SHP77 treated with DMSO at 0.1 percent for 48 hours (cell line): Measurements from ENCODE around the gene WSCD1.

Experiments used
- DNase-seq: peaks from one replicate; lab custom pipeline; 2025; lab: John Stamatoyannopoulos, UW

WSCD1 gene

GRCh38 chr17:6061290-6061689, 8.9 kb upstream of the WSCD1 start:
- DNase-seq, result no peak

GRCh38 chr17:6064868-6065267, 5.3 kb upstream of the WSCD1 start:
- no peak for DNase-seq

- DNase-seq, result no peak
Observed at GRCh38 chr17:6065351-6065750, 4.8 kb upstream of the WSCD1 start.

- DNase-seq, result no peak
Observed at GRCh38 chr17:6066183-6066948, 3.8 kb upstream of the WSCD1 start.

- DNase-seq, result no peak
Observed at GRCh38 chr17:6067060-6067459, 3.1 kb upstream of the WSCD1 start.

GRCh38 chr17:6070430-6070912, 292 bp downstream of the WSCD1 start:
- no peak for DNase-seq

GRCh38 chr17:6070913-6071511, 833 bp downstream of the WSCD1 start:
- DNase-seq, result no peak

- DNase-seq, result no peak
Observed at GRCh38 chr17:6071528-6072065, 1.4 kb downstream of the WSCD1 start.

GRCh38 chr17:6072157-6072556, 2.0 kb downstream of the WSCD1 start:
- DNase-seq, result no peak

GRCh38 chr17:6072611-6073010, 2.4 kb downstream of the WSCD1 start:
- no peak for DNase-seq

- no peak for DNase-seq
Observed at GRCh38 chr17:6073620-6074019, 3.4 kb downstream of the WSCD1 start.

GRCh38 chr17:6075050-6075449, 4.9 kb downstream of the WSCD1 start:
- DNase-seq, result no peak

- no peak for DNase-seq
Observed at GRCh38 chr17:6075845-6076244, 5.7 kb downstream of the WSCD1 start.

GRCh38 chr17:6077752-6078151, 7.6 kb downstream of the WSCD1 start:
- DNase-seq, result no peak

GRCh38 chr17:6078458-6078871, 8.3 kb downstream of the WSCD1 start:
- no peak for DNase-seq

- DNase-seq, result no peak
Observed at GRCh38 chr17:6079155-6079888, 9.1 kb downstream of the WSCD1 start.

GRCh38 chr17:6079960-6080359, 9.8 kb downstream of the WSCD1 start:
- DNase-seq, result no peak

- DNase-seq, result no peak
Observed at GRCh38 chr17:6080711-6081430, 10.7 kb downstream of the WSCD1 start.

- no peak for DNase-seq
Observed at GRCh38 chr17:6082335-6082734, 12.2 kb downstream of the WSCD1 start.

- DNase-seq, result no peak
Observed at GRCh38 chr17:6084311-6085161, 14.4 kb downstream of the WSCD1 start.

GRCh38 chr17:6085812-6086211, 15.6 kb downstream of the WSCD1 start:
- DNase-seq, result no peak
